H1 (cell line): ENCODE data around the gene MARCHF2. TPM values are rescaled to one million over a fixed set of nuclear protein-coding genes. Genes with fewer than 3 reads are reported as not detected.

ENCODE experiments used
- CTCF ChIA-PET: fragments of 300-600 bp; sonication (Branson Sonifier 250); formaldehyde crosslinking; loops from one replicate; lab custom pipeline; 2021; ENCODE audit not compliant: partially characterized antibody; lab: Charles Lee
- POLR2A ChIA-PET: fragments of 300-600 bp; sonication (Branson Sonifier 250); formaldehyde crosslinking; loops from one replicate; lab custom pipeline; 2021; ENCODE audit warnings: inconsistent platforms; ENCODE audit not compliant: partially characterized antibody; lab: Charles Lee
- DNase-seq, 2 experiments: peaks; one replicate each; pipeline versions ENCODE4 v3.0.0 to v3.0.0-alpha.2; 2010 to 2022; ENCODE audit warnings: low spot score in 2 of 2, low read depth in 1 of 2, mixed read lengths in 1 of 2
- FAIRE-seq: peaks from 2 replicates; lab custom pipeline; 2011; peaks lifted over from hg19 to GRCh38; lab: Jason Lieb, UNC
- H2AFZ ChIP-seq: 2 replicates; pipeline ENCODE4 v1.8.1; 2012; ENCODE audit warnings: low read length, inconsistent platforms
- H2AK5ac ChIP-seq: 2 replicates; pipeline ENCODE4 v1.6.1; 2013; ENCODE audit warnings: low read depth, low read length
- H2BK120ac ChIP-seq: replicated peaks from 2 replicates; pipeline ENCODE3; 2013; ENCODE audit warnings: low read depth, low read length, inconsistent platforms
- H2BK12ac ChIP-seq: 2 replicates; pipeline ENCODE4 v1.6.1; 2013; ENCODE audit warnings: low read depth, low read length
- H2BK15ac ChIP-seq: 2 replicates; pipeline ENCODE4 v1.6.1; 2013; ENCODE audit warnings: low read length
- H2BK20ac ChIP-seq: 2 replicates; pipeline ENCODE4 v1.6.1; 2013; ENCODE audit warnings: low read length
- H2BK5ac ChIP-seq: 2 replicates; pipeline ENCODE4 v1.6.1; 2013; ENCODE audit warnings: low read depth, low read length
- H3K14ac ChIP-seq: 2 replicates; pipeline ENCODE4 v1.6.1; 2013; ENCODE audit warnings: inconsistent platforms; ENCODE audit not compliant: insufficient read length
- H3K18ac ChIP-seq: 2 replicates; pipeline ENCODE4 v1.6.1; 2013; ENCODE audit warnings: low read length; ENCODE audit errors: extremely low read depth
- H3K23ac ChIP-seq: 2 replicates; pipeline ENCODE4 v1.6.1; 2013; ENCODE audit warnings: inconsistent platforms; ENCODE audit not compliant: insufficient read length
- H3K23me2 ChIP-seq: 2 replicates; pipeline ENCODE4 v1.6.1; 2013; ENCODE audit warnings: low read depth, low read length
- H3K27ac ChIP-seq: 2 replicates; pipeline ENCODE4 v1.6.1; 2011; ENCODE audit warnings: low read depth, low read length, inconsistent platforms
- H3K27me3 ChIP-seq, 4 experiments: replicated peaks in 1 of 4; 1 replicate in 1 of 4; 2 replicates in 3 of 4; pipeline versions ENCODE4 v1.6.1 to v1.8.1; 2011 to 2013; ENCODE audit warnings: low read length in 3 of 4, mild to moderate bottlenecking in 3 of 4, inconsistent platforms in 2 of 4, mixed read lengths in 2 of 4, moderate library complexity in 1 of 4; ENCODE audit not compliant: control insufficient read depth in 3 of 4, insufficient read depth in 3 of 4; ENCODE audit errors: extremely low read depth in 1 of 4
- H3K36me3 ChIP-seq, 4 experiments: 2 replicates each; pipeline versions ENCODE4 v1.6.1 to v1.8.1; 2011 to 2013; ENCODE audit warnings: mild to moderate bottlenecking in 4 of 4, low read length in 3 of 4, moderate library complexity in 2 of 4, control low read depth in 1 of 4, inconsistent platforms in 1 of 4; ENCODE audit not compliant: insufficient read depth in 4 of 4, control insufficient read depth in 2 of 4
- H3K4ac ChIP-seq: replicated peaks from 2 replicates; pipeline ENCODE3; 2013; ENCODE audit warnings: low read length, low read depth, mixed read lengths, inconsistent platforms; ENCODE audit not compliant: insufficient read length
- H3K4me1 ChIP-seq, 4 experiments: replicated peaks in 1 of 4; 1 replicate in 1 of 4; 2 replicates in 3 of 4; pipeline versions ENCODE4 v1.6.1 to v1.8.1; 2011 to 2013; ENCODE audit warnings: low read length in 3 of 4, inconsistent platforms in 2 of 4, mixed read lengths in 1 of 4; ENCODE audit not compliant: insufficient read depth in 4 of 4, control insufficient read depth in 3 of 4
- H3K4me2 ChIP-seq, 2 experiments: 2 replicates each; pipeline versions ENCODE4 v1.6.1 to v1.8.1; 2011 to 2013; ENCODE audit warnings: low read depth in 2 of 2, low read length in 2 of 2, control low read depth in 1 of 2, inconsistent platforms in 1 of 2, mild to moderate bottlenecking in 1 of 2; ENCODE audit not compliant: insufficient read depth in 1 of 2
- H3K4me3 ChIP-seq, 4 experiments: fragments of 200-600, 300-600 bp in 1 of 4; sonication (generic), shearing (Covaris generic), sonication (Bioruptor Twin) in 1 of 4; 2 replicates each; pipeline versions ENCODE4 v1.5.1 to v1.8.1; 2011 to 2016; ENCODE audit warnings: low read length in 4 of 4, low read depth in 3 of 4, control low read depth in 2 of 4, inconsistent platforms in 2 of 4, mild to moderate bottlenecking in 2 of 4, mixed read lengths in 1 of 4, moderate library complexity in 1 of 4; ENCODE audit not compliant: insufficient read depth in 2 of 4; ENCODE audit errors: extremely low read depth in 1 of 4
- H3K56ac ChIP-seq: replicated peaks from 2 replicates; pipeline ENCODE3; 2013; ENCODE audit warnings: low read depth, mild to moderate bottlenecking, mixed read lengths, low read length, inconsistent platforms; ENCODE audit not compliant: insufficient read length
- H3K79me1 ChIP-seq: 2 replicates; pipeline ENCODE4 v1.6.1; 2013; ENCODE audit warnings: low read depth, low read length, control low read depth
- H3K79me2 ChIP-seq, 2 experiments: 2 replicates each; pipeline versions ENCODE4 v1.6.1 to v1.8.1; 2012 to 2013; ENCODE audit warnings: low read length in 2 of 2, mild to moderate bottlenecking in 2 of 2, inconsistent platforms in 1 of 2; ENCODE audit not compliant: insufficient read depth in 2 of 2, control insufficient read depth in 1 of 2
- H3K9ac ChIP-seq, 4 experiments: replicated peaks in 1 of 4; 1 replicate in 1 of 4; 2 replicates in 3 of 4; pipeline versions ENCODE4 v1.6.1 to v1.8.1; 2011 to 2013; ENCODE audit warnings: low read depth in 3 of 4, low read length in 3 of 4, control low read depth in 2 of 4, mild to moderate bottlenecking in 2 of 4, moderate library complexity in 2 of 4, inconsistent platforms in 1 of 4; ENCODE audit errors: extremely low read depth in 1 of 4
- H3K9me3 ChIP-seq, 2 experiments: 2 replicates each; pipeline versions ENCODE4 v1.6.1 to v1.8.1; 2012 to 2013; ENCODE audit warnings: mild to moderate bottlenecking in 2 of 2, moderate library complexity in 2 of 2, control low read depth in 1 of 2, inconsistent platforms in 1 of 2, low read depth in 1 of 2, low read length in 1 of 2, mixed read lengths in 1 of 2; ENCODE audit not compliant: insufficient read depth in 2 of 2
- H4K20me1 ChIP-seq, 2 experiments: replicated peaks in 1 of 2; 2 replicates each; pipeline versions ENCODE3 to v1.8.1; 2011 to 2013; ENCODE audit warnings: inconsistent platforms in 2 of 2, low read length in 2 of 2, mild to moderate bottlenecking in 1 of 2; ENCODE audit not compliant: insufficient read depth in 2 of 2, control insufficient read depth in 1 of 2
- H4K5ac ChIP-seq: 2 replicates; pipeline ENCODE4 v1.6.1; 2013; ENCODE audit warnings: low read length, low read depth, mixed read lengths, inconsistent platforms; ENCODE audit not compliant: insufficient read length
- H4K8ac ChIP-seq: 2 replicates; pipeline ENCODE4 v1.8.0; 2013; ENCODE audit warnings: mild to moderate bottlenecking, moderate library complexity, low read length, inconsistent platforms; ENCODE audit not compliant: insufficient read depth; ENCODE audit errors: extremely low read depth
- H4K91ac ChIP-seq: replicated peaks from 2 replicates; pipeline ENCODE3; 2013; ENCODE audit warnings: low read length, mixed read lengths, inconsistent platforms; ENCODE audit not compliant: insufficient read length
- MAX ChIP-seq: IDR thresholded peaks from 2 replicates; pipeline ENCODE4 v1.6.1; 2012; ENCODE audit warnings: inconsistent platforms
- POLR2AphosphoS5 ChIP-seq: IDR thresholded peaks from 2 replicates; pipeline ENCODE4 v1.6.1; 2011; ENCODE audit warnings: low read depth, low read length
- WGBS, 2 experiments: shearing (Covaris generic) in 1 of 2; methylation state at CpG; one replicate each; pipeline versions ENCODE4 v1.1.6 to v1.1.7; 2013 to 2015; ENCODE audit warnings: low lambda C conversion rate in 2 of 2, mixed read lengths in 2 of 2, inconsistent platforms in 1 of 2, low coverage in 1 of 2, missing lambda C conversion rate in 1 of 2; ENCODE audit not compliant: insufficient replicate concordance in 2 of 2, insufficient coverage in 1 of 2, insufficient read length in 1 of 2; ENCODE audit errors: extremely low coverage in 1 of 2, missing lambda C conversion rate in 1 of 2; 5-methylcytosine and 5-hydroxymethylcytosine counted together
- polyA plus RNA-seq, 7 experiments: library from polyadenylated mRNA; depleted of rRNA in 3 of 7; stranded (reverse) in 5 of 7; unstranded in 2 of 7; fragments of >200 nt in 5 of 7; fragments of 200-250 nt in 2 of 7; gene quantifications; 1 replicate in 5 of 7; 2 replicates in 1 of 7; 4 replicates in 1 of 7; pipeline versions ENCODE4 v1.2.1 to v1.2.3, GENCODE V29; 2011 to 2013; ENCODE audit warnings: missing spikeins in 2 of 7, mixed read lengths in 2 of 7
- total RNA-seq: library from RNA; stranded (reverse); fragmentation: NEBNext Ultra II Directional; extraction: Animal tissue kit (Norgen Biotek cat#: 25700); gene quantifications from 2 replicates; pipeline ENCODE4 v1.2.1, GENCODE V29; 2021

Gene MARCHF2
- total and polyA plus RNA-seq, 2 of the 8 experiments (the other 6 are each of a cell fraction or from before 2014, with no cell fraction given): 18.5 to 46.2 TPM

GRCh38 chr19:8461891-8462290 lies 48.8 kb downstream of the MARCHF2 start:
- Histone ChIP-seq H3K56ac (no peak overlapping the region), H3K23ac (no peak overlapping the region), H4K20me1 (peaks cover 34 to 53% of the 10 kb centered on the region in 2 experiments), H3K4me1 (peaks cover 4 to 12% (median 8%) of the 10 kb centered on the region in 4 experiments), H3K27me3 (no peaks in the 10 kb centered on the region), H2BK120ac (no peak overlapping the region), H3K14ac (no peak overlapping the region), H3K4me2 (no peak overlapping the region), H3K18ac (no peak overlapping the region), H2BK12ac (no peak overlapping the region), H2BK5ac (no peak overlapping the region), H3K23me2 (no peaks in the 10 kb centered on the region), H3K4me3 (no peak overlapping the region), H3K79me2 (peaks cover 65 to 94% of the 10 kb centered on the region in 2 experiments), H4K8ac (no peak overlapping the region), H3K4ac (no peak overlapping the region), H2BK15ac (no peak overlapping the region), H2AFZ (no peak overlapping the region), H2AK5ac (no peak overlapping the region), H3K79me1 (peaks cover 17% of the 10 kb centered on the region), H2BK20ac (no peak overlapping the region), H3K27ac (no peak overlapping the region; the same call in 1 of the 2 replicates), H3K36me3 (peaks cover 30 to 55% (median 51%) of the 10 kb centered on the region in 4 experiments), H4K5ac (no peak overlapping the region), H4K91ac (no peak overlapping the region), H3K9ac (no peak overlapping the region), H3K9me3 (no peaks in the 10 kb centered on the region)
- CTCF ChIA-PET: interaction anchor here (0.7 to 4.0 kb wide), 10 partner anchors 9 to 201 kb away, joined by 3 to 14 read pairs (median 4); no protein-coding TSS in a partner anchor
- POLR2A ChIA-PET: interaction anchor here (0.6 to 6.4 kb wide), 9 partner anchors 9 to 118 kb away, joined by 3 to 63 read pairs (median 5); partner anchors contain the start of gene HNRNPM
- TF ChIP-seq MAX: no peak
- 0 out of 2 replicates have a peak, but pooled peaks have one; percentile 31 for TF ChIP-seq POLR2AphosphoS5
- DNase-seq: no peak
- 92% methylated on average over 14 of the region's 14 CpGs; no CpG with 5 or more reads in 1 of the 2 experiments for WGBS, 2 experiments
- no peak for FAIRE-seq
